Left lobe of liver (tissue), 2 donors: ENCODE results near the gene LRP1B. TPM values are rescaled to one million over a fixed set of nuclear protein-coding genes. Genes with fewer than 3 reads are reported as not detected.

Experiments used
- ATAC-seq: fragments of 200-7000 bp; cut with Tn5 transposase; one replicate; pipeline ENCODE4 v1.9.1; 2020; ENCODE audit warnings: mild to moderate bottlenecking, moderate library complexity
- DNase-seq: peaks from one replicate; pipeline ENCODE4 v3.0.0-alpha.2; 2020; ENCODE audit warnings: low spot score
- total RNA-seq: library from RNA; stranded (reverse); gene quantifications from one replicate; pipeline ENCODE4 v1.2.1, GENCODE V29; 2021
- donor health status: DM: no; HTN: no; CAD: no; lungs with moderate emphysema.
- donor health status: DM: no; HTN: yes; CAD: no.

The LRP1B gene
- total RNA-seq, 1 donor from 2014 or later, result 0.25 TPM

- ATAC-seq, result no peak
Measured at GRCh38 chr2:141364821-141365220, 766.0 kb downstream of the LRP1B start.

GRCh38 chr2:141362311-141362710 lies 768.5 kb downstream of the LRP1B start:
- DNase-seq (no peak), ATAC-seq (peak; percentile 56)

More at GRCh38 chr2:141364821-141365220, 766.0 kb downstream of the LRP1B start:
- DNase-seq, result no peak

- ATAC-seq (no peak), DNase-seq (no peak)
Measured at GRCh38 chr2:141348481-141348880, 782.3 kb downstream of the LRP1B start.

GRCh38 chr2:141341444-141341843 lies 789.4 kb downstream of the LRP1B start:
- ATAC-seq (no peak), DNase-seq (no peak)

- ATAC-seq, result no peak
- DNase-seq, result no peak
Measured at GRCh38 chr2:141331127-141331526, 799.7 kb downstream of the LRP1B start.

- ATAC-seq, result no peak
- DNase-seq, result no peak
Measured at GRCh38 chr2:141329964-141330363, 800.9 kb downstream of the LRP1B start.

GRCh38 chr2:141323571-141323970 lies 807.2 kb downstream of the LRP1B start:
- ATAC-seq (no peak), DNase-seq (no peak)

GRCh38 chr2:141317986-141318385 lies 812.8 kb downstream of the LRP1B start:
- ATAC-seq, result no peak

GRCh38 chr2:141316606-141317005 lies 814.2 kb downstream of the LRP1B start:
- DNase-seq, result no peak
- no peak for ATAC-seq

More at GRCh38 chr2:141317986-141318385, 812.8 kb downstream of the LRP1B start:
- DNase-seq, result no peak

GRCh38 chr2:141316103-141316502 lies 814.7 kb downstream of the LRP1B start:
- no peak for ATAC-seq
- no peak for DNase-seq

- no peak for ATAC-seq
Measured at GRCh38 chr2:141313972-141314371, 816.8 kb downstream of the LRP1B start.

GRCh38 chr2:141311430-141311829 lies 819.4 kb downstream of the LRP1B start:
- DNase-seq (no peak), ATAC-seq (no peak)

More at GRCh38 chr2:141313972-141314371, 816.8 kb downstream of the LRP1B start:
- DNase-seq, result no peak

GRCh38 chr2:141306368-141306767 lies 824.4 kb downstream of the LRP1B start:
- ATAC-seq (no peak), DNase-seq (no peak)

GRCh38 chr2:141301551-141301950 lies 829.3 kb downstream of the LRP1B start:
- no peak for ATAC-seq

GRCh38 chr2:141280037-141280436 lies 850.8 kb downstream of the LRP1B start:
- DNase-seq, result no peak
- no peak for ATAC-seq

More at GRCh38 chr2:141301551-141301950, 829.3 kb downstream of the LRP1B start:
- DNase-seq, result no peak

GRCh38 chr2:141271346-141271745 lies 859.5 kb downstream of the LRP1B start:
- ATAC-seq, result no peak
- no peak for DNase-seq

GRCh38 chr2:141264848-141265247 lies 866.0 kb downstream of the LRP1B start:
- DNase-seq (no peak), ATAC-seq (no peak)

GRCh38 chr2:141260911-141261310 lies 869.9 kb downstream of the LRP1B start:
- no peak for ATAC-seq
- no peak for DNase-seq

GRCh38 chr2:141259683-141260082 lies 871.1 kb downstream of the LRP1B start:
- ATAC-seq (no peak), DNase-seq (no peak)

GRCh38 chr2:141242008-141242407 lies 888.8 kb downstream of the LRP1B start:
- DNase-seq, result no peak
- no peak for ATAC-seq

GRCh38 chr2:141226560-141226959 lies 904.3 kb downstream of the LRP1B start:
- ATAC-seq, result no peak
- DNase-seq, result no peak

GRCh38 chr2:141207036-141207385 lies 923.8 kb downstream of the LRP1B start:
- no peak for DNase-seq

GRCh38 chr2:141201016-141201565 lies 929.7 kb downstream of the LRP1B start:
- no peak for DNase-seq
- ATAC-seq, result no peak

More at GRCh38 chr2:141207036-141207385, 923.8 kb downstream of the LRP1B start:
- ATAC-seq, result no peak
